Endothelial cell of umbilical vein (primary cell): ENCODE data around the gene HEMGN. TPM values are rescaled to one million over a fixed set of nuclear protein-coding genes. Genes with fewer than 3 reads are reported as not detected.

Source experiments
- BruUV-seq: library from RNA; stranded (reverse); fragments of 400-500 nt; replicated peaks from 2 replicates; lab custom pipeline; 2021; lab: Mats Ljungman, UMichigan
- CTCF ChIA-PET: fragments of 300-600, 350-600 bp; sonication (Branson Sonifier 250); formaldehyde crosslinking; loops from one replicate; lab custom pipeline; 2021; ENCODE audit warnings: antibody characterized with exemption, inconsistent platforms; lab: Charles Lee
- POLR2A ChIA-PET: fragments of 300-600, 350-600 bp; sonication (Branson Sonifier 250); formaldehyde crosslinking; loops from one replicate; lab custom pipeline; 2021; ENCODE audit warnings: antibody characterized with exemption, inconsistent platforms; lab: Charles Lee
- DNase-seq: peaks from one replicate; pipeline ENCODE4 v3.0.0-alpha.2; 2011; ENCODE audit warnings: low read depth, low spot score
- FAIRE-seq: peaks from 2 replicates; lab custom pipeline; 2011; peaks lifted over from hg19 to GRCh38; lab: Jason Lieb, UNC
- H2AFZ ChIP-seq: 2 replicates; pipeline ENCODE4 v1.6.0; 2012; ENCODE audit warnings: low read depth, low read length, control low read depth, inconsistent platforms
- H3K27ac ChIP-seq: 2 replicates; pipeline ENCODE4 v1.5.1; 2011; ENCODE audit warnings: low read depth, mild to moderate bottlenecking, control low read depth, low read length, moderate library complexity; ENCODE audit not compliant: insufficient read depth
- H3K27me3 ChIP-seq, 2 experiments: 2 replicates each; pipeline versions ENCODE4 v1.6.0 to v1.6.1; 2011; ENCODE audit warnings: low read length in 2 of 2, mixed read lengths in 1 of 2; ENCODE audit not compliant: control insufficient read depth in 2 of 2, insufficient read depth in 2 of 2
- H3K36me3 ChIP-seq, 2 experiments: 2 replicates in 1 of 2; 3 replicates in 1 of 2; pipeline ENCODE4 v1.5.1; 2011; ENCODE audit warnings: low read length in 2 of 2, mild to moderate bottlenecking in 1 of 2, moderate library complexity in 1 of 2; ENCODE audit not compliant: control insufficient read depth in 2 of 2, insufficient read depth in 2 of 2; ENCODE audit errors: extremely low read depth in 1 of 2
- H3K4me1 ChIP-seq: 3 replicates; pipeline ENCODE4 v1.5.1; 2011; ENCODE audit warnings: mild to moderate bottlenecking, low read length; ENCODE audit not compliant: control insufficient read depth, insufficient read depth; ENCODE audit errors: extremely low read depth
- H3K4me2 ChIP-seq: 2 replicates; pipeline ENCODE4 v1.6.1; 2011; ENCODE audit warnings: low read length, control low read depth, mixed read lengths; ENCODE audit not compliant: insufficient read depth
- H3K4me3 ChIP-seq, 3 experiments: fragments of 200-600 bp in 1 of 3; sonication (generic), shearing (Covaris generic) in 1 of 3; replicated peaks in 1 of 3; 2 replicates each; pipeline ENCODE4 v1.5.1; 2011 to 2016; ENCODE audit warnings: control low read depth in 3 of 3, low read length in 3 of 3, mild to moderate bottlenecking in 2 of 3, inconsistent platforms in 1 of 3, low read depth in 1 of 3, moderate library complexity in 1 of 3; ENCODE audit not compliant: insufficient read depth in 1 of 3
- H3K79me2 ChIP-seq: 2 replicates; pipeline ENCODE4 v1.6.0; 2012; ENCODE audit warnings: low read length, inconsistent platforms; ENCODE audit not compliant: control insufficient read depth, insufficient read depth
- H3K9ac ChIP-seq: replicated peaks from 2 replicates; pipeline ENCODE3; 2011; ENCODE audit warnings: low read length, control low read depth; ENCODE audit not compliant: insufficient read depth; ENCODE audit errors: extremely low read depth
- H3K9me1 ChIP-seq: replicated peaks from 3 replicates; pipeline ENCODE4 v1.6.0; 2011; ENCODE audit warnings: mild to moderate bottlenecking, low read length; ENCODE audit not compliant: control insufficient read depth, insufficient read depth; ENCODE audit errors: extremely low read depth
- H3K9me3 ChIP-seq: replicated peaks from 2 replicates; pipeline ENCODE4 v1.5.1; 2012; ENCODE audit warnings: low read length, inconsistent platforms; ENCODE audit not compliant: control insufficient read depth, insufficient read depth
- H4K20me1 ChIP-seq: replicated peaks from 2 replicates; pipeline ENCODE3; 2011; ENCODE audit warnings: mild to moderate bottlenecking, low read length; ENCODE audit not compliant: control insufficient read depth, insufficient read depth; ENCODE audit errors: extremely low read depth
- CTCF ChIP-seq, 2 donors: IDR thresholded peaks; 1 replicate in 1 of 2; 2 replicates in 1 of 2; pipeline ENCODE4 v1.5.1; 2011; ENCODE audit warnings: low read length in 2 of 2, mild to moderate bottlenecking in 2 of 2, moderate library complexity in 2 of 2, control low read depth in 1 of 2, inconsistent platforms in 1 of 2, low read depth in 1 of 2; ENCODE audit not compliant: insufficient read depth in 1 of 2; ENCODE audit errors: extremely low read depth in 1 of 2
- EZH2 ChIP-seq: IDR thresholded peaks from 2 replicates; pipeline ENCODE4 v1.6.1; 2012; ENCODE audit warnings: borderline replicate concordance, low read depth, mild to moderate bottlenecking, moderate library complexity, low read length, inconsistent platforms; ENCODE audit not compliant: severe bottlenecking
- FOS ChIP-seq: IDR thresholded peaks from 2 replicates; pipeline ENCODE4 v1.6.1; 2011; ENCODE audit warnings: mild to moderate bottlenecking, low read length, moderate library complexity, borderline replicate concordance; ENCODE audit not compliant: insufficient read depth
- GATA2 ChIP-seq: IDR thresholded peaks from 2 replicates; pipeline ENCODE4 v1.7.0; 2011; ENCODE audit warnings: low read depth, mild to moderate bottlenecking, moderate library complexity, mixed read lengths, low read length; ENCODE audit not compliant: insufficient read length, insufficient read depth
- JUN ChIP-seq: IDR thresholded peaks from 2 replicates; pipeline ENCODE4 v1.6.1; 2011; ENCODE audit warnings: borderline replicate concordance, low read depth; ENCODE audit not compliant: insufficient read length, insufficient read depth
- MAX ChIP-seq: IDR thresholded peaks from 2 replicates; pipeline ENCODE4 v1.6.1; 2011; ENCODE audit not compliant: insufficient read depth, insufficient read length
- MYC ChIP-seq: IDR thresholded peaks from one replicate; pipeline ENCODE4 v1.6.1; 2011; ENCODE audit warnings: mild to moderate bottlenecking, low read depth, low read length
- POLR2A ChIP-seq: IDR thresholded peaks from 2 replicates; pipeline ENCODE4 v1.6.1; 2012; ENCODE audit warnings: low read depth, mild to moderate bottlenecking, control low read depth, low read length
- POLR2AphosphoS5 ChIP-seq: IDR thresholded peaks from 2 replicates; pipeline ENCODE4 v1.6.1; 2012; ENCODE audit warnings: low read depth, mild to moderate bottlenecking, control low read depth, low read length, moderate library complexity; ENCODE audit not compliant: insufficient read depth
- dilution Hi-C: fragments of 300-500 bp; cut with MboI; formaldehyde crosslinking; loops from one replicate; pipeline ENCODE4 v1.15.0; 2019; ENCODE audit warnings: low sequenced_read_pairs; ENCODE audit not compliant: extremely low pct_ligation_motif_present
- intact Hi-C: fragments of 100-400 bp; cut with micrococcal nuclease; formaldehyde crosslinking; loops from one replicate; pipeline ENCODE4 v1.10.0; 2022
- polyA plus RNA-seq, 4 experiments: library from polyadenylated mRNA; depleted of rRNA in 3 of 4; stranded (reverse) in 3 of 4; unstranded in 1 of 4; fragments of >200 nt; gene quantifications; 2 replicates each; pipeline versions ENCODE4 v1.2.1 to v1.2.3, GENCODE V29; 2011 to 2012; ENCODE audit warnings: missing spikeins in 1 of 4
- total RNA-seq: library from RNA; stranded (reverse); gene quantifications from 2 replicates; pipeline ENCODE4 v1.2.3, GENCODE V29; 2021

Gene HEMGN
- total and polyA plus RNA-seq, 2 donors (not counting 3 experiments of a cell fraction or from before 2014, with no cell fraction given), result not detected

DNA sequence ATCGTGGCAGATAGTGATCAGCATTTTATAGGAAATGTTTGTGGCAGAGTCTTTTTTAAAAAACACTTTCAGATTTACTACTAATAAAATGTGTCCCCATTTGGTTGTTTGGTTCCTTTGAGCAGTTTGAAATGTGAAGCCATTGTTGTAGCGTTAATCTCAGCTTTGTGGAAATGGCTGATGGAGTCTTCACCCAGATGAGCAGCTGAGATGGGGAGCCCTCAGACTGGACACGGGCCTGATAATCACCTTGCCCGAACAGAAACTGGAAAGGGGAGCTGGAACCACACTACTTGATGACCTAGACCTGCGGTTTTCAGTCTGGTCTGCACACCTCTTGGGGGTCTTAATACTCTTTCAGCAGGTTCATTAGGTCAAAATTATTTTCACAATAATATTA, 24.6 kb upstream of the HEMGN start:
- H2AFZ ChIP-seq, result no peak overlapping the region
- no peak overlapping the region for H3K27ac ChIP-seq
- no peak for TF ChIP-seq MYC
- H3K9me3 ChIP-seq, result no peaks in the 10 kb centered on the region
- intact Hi-C loops, result no loop called here
- no peaks in the 10 kb centered on the region for H3K79me2 ChIP-seq
- POLR2A ChIA-PET, result no interaction called here
- H3K4me3 ChIP-seq, result no peak overlapping the region
- dilution Hi-C loops, result no loop called here
- peaks cover 11 to 22% of the 10 kb centered on the region in 2 experiments for H3K27me3 ChIP-seq
- no peak for FAIRE-seq
- no peak overlapping the region for H3K9ac ChIP-seq
- H3K4me2 ChIP-seq, result no peak overlapping the region
- no peaks in the 10 kb centered on the region for H4K20me1 ChIP-seq
- DNase-seq, result no peak
- H3K36me3 ChIP-seq, result no peaks in the 10 kb centered on the region
- CTCF ChIA-PET, result interaction anchor here (0.6 to 1.9 kb wide), 5 partner anchors 20 to 72 kb away, joined by 3 to 8 read pairs (median 4); partner anchors contain the start of gene ANP32B
- no TSS peak for BruUV-seq
- no peaks in the 10 kb centered on the region for H3K9me1 ChIP-seq
- H3K4me1 ChIP-seq, result no peaks in the 10 kb centered on the region

- no peak overlapping the region for H3K4me2 ChIP-seq
- no peak overlapping the region for H3K27ac ChIP-seq
- FAIRE-seq, result no peak
- dilution Hi-C loops, result no loop called here
- no TSS peak for BruUV-seq
- TF ChIP-seq POLR2A (no peak), CTCF (IDR thresholded peaks at IDR 0.05; ENCODE audit: extremely low read depth in 1 of 2, insufficient read depth in 1 of 2, low read depth in 1 of 2, low read length in 2 of 2) (no peak), EZH2 (no peak), MYC (no peak), JUN (no peak), POLR2AphosphoS5 (no peak), FOS (no peak), MAX (no peak), GATA2 (no peak)
- no peaks in the 10 kb centered on the region for H3K9me3 ChIP-seq
- H3K9ac ChIP-seq, result no peak overlapping the region
- no peak for DNase-seq
- H2AFZ ChIP-seq, result no peak overlapping the region
- intact Hi-C loops, result no loop called here
- ChIA-PET POLR2A (no interaction called here), CTCF (interaction anchor here (0.9 to 1.9 kb wide), 5 partner anchors 8 to 302 kb away, joined by 3 to 8 read pairs (median 4); partner anchors contain the start of gene ANP32B)
- H4K20me1 ChIP-seq, result no peaks in the 10 kb centered on the region
- H3K79me2 ChIP-seq, result no peaks in the 10 kb centered on the region
- H3K36me3 ChIP-seq, result no peaks in the 10 kb centered on the region
- H3K4me3 ChIP-seq, result no peak overlapping the region
- H3K4me1 ChIP-seq, result no peaks in the 10 kb centered on the region
- H3K9me1 ChIP-seq, result no peaks in the 10 kb centered on the region
- H3K27me3 ChIP-seq, result peaks cover 11 to 20% of the 10 kb centered on the region in 2 experiments
Observed at GRCh38 chr9:97962136-97962535, 24.2 kb upstream of the HEMGN start.
